GM19239 (cell line): ENCODE data around the gene MSLN.

Experiments used
- DNase-seq: peaks from one replicate; pipeline ENCODE4 v3.0.0; 2011; ENCODE audit warnings: low spot score; ENCODE audit not compliant: insufficient read length
- FAIRE-seq: peaks from 2 replicates; lab custom pipeline; 2011; peaks lifted over from hg19 to GRCh38; lab: Jason Lieb, UNC

MSLN gene

GRCh38 chr16:800834-801511, 40.4 kb downstream of the MSLN start:
- DNase-seq (no peak), FAIRE-seq (no peak)

- no peak for FAIRE-seq
- DNase-seq = no peak
Observed at GRCh38 chr16:801584-802363, 41.2 kb downstream of the MSLN start.

- no peak for DNase-seq
- FAIRE-seq = no peak
Observed at GRCh38 chr16:802461-802860, 41.9 kb downstream of the MSLN start.

- FAIRE-seq = no peak
- no peak for DNase-seq
Observed at GRCh38 chr16:802914-803753, 42.6 kb downstream of the MSLN start.

GRCh38 chr16:803754-804080, 43.2 kb downstream of the MSLN start:
- FAIRE-seq = no peak
- DNase-seq = no peak

GRCh38 chr16:804193-805048, 43.9 kb downstream of the MSLN start:
- no peak for DNase-seq
- FAIRE-seq = no peak

- DNase-seq (no peak), FAIRE-seq (no peak)
Observed at GRCh38 chr16:805474-805873, 44.9 kb downstream of the MSLN start.

- FAIRE-seq (peak; percentile 79), DNase-seq (peak; percentile 98)
Observed at GRCh38 chr16:807347-808084, 47.0 kb downstream of the MSLN start.

GRCh38 chr16:808085-808386, 47.5 kb downstream of the MSLN start:
- FAIRE-seq (no peak), DNase-seq (no peak)

GRCh38 chr16:813204-813915, 52.8 kb downstream of the MSLN start:
- no peak for DNase-seq
- FAIRE-seq = no peak

GRCh38 chr16:813916-814412, 53.4 kb downstream of the MSLN start:
- FAIRE-seq (no peak), DNase-seq (no peak)

GRCh38 chr16:814974-815373, 54.4 kb downstream of the MSLN start:
- FAIRE-seq (no peak), DNase-seq (no peak)

- FAIRE-seq = no peak
Observed at GRCh38 chr16:815861-816260, 55.3 kb downstream of the MSLN start.

GRCh38 chr16:817001-817906, 56.7 kb downstream of the MSLN start:
- no peak for DNase-seq
- FAIRE-seq = no peak

More at GRCh38 chr16:815861-816260, 55.3 kb downstream of the MSLN start:
- no peak for DNase-seq

- DNase-seq = no peak
- FAIRE-seq = no peak
Observed at GRCh38 chr16:818132-818531, 57.6 kb downstream of the MSLN start.
